Stimulated activated CD8-positive, alpha-beta memory T cell treated with anti-CD3 and anti-CD28 coated beads, Interleukin-12 subunit alpha, Interleukin-12 subunit beta, amount 100 ng/mL, for 24 hours (primary cell): ENCODE results near the gene NAT14.
"Not testable (repeated sequence)": the region's sequence is repeated elsewhere in the genome, so short reads cannot be mapped to it uniquely, and the experiment has no call there.

Experiments used
- DNase-seq: peaks from one replicate; pipeline ENCODE4 v3.0.0-alpha.2; 2020; ENCODE audit errors: extremely low read depth

The NAT14 gene, protein sequence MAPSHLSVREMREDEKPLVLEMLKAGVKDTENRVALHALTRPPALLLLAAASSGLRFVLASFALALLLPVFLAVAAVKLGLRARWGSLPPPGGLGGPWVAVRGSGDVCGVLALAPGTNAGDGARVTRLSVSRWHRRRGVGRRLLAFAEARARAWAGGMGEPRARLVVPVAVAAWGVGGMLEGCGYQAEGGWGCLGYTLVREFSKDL

DNA sequence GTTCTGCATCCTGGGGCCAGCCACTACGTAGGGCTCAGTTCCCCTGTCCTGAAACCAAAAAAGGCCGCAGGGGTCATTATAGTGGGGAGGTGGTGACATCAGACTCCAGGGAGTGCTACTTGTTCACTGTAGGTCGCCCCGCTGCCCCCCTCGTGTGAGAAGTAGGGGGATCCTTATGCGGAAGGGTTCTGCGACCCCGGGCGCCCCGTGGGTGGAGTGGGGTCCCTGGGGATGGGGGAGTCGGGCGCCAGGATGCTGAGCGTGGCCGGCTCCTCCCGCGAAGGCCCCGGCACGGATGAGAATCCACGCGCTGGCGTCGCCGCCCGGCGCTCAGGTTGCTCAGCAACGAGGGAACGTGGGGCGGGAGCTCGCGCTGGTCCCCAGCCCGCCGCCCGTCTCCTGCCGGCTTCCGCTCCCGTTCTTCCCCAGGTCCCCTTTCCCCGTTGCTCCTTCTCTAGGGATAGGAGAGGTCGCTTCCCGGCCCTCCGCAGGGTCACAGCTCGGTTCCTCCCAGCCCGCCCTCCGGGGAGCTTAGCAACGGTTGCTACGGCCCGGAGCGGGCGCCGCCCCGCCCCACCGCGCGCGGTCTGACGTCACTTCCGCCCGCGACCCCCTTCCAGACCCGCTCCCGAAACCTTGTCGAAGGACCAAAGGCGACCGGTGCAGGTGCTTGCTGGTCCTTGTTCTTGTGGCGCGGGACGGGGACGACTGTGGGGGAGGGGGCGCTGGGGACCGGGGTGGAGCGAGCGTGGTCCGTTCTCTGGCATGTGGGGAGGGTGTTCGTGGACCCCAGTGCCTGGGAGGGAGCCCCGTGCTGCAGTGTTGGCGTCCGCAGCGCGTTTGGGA, at the start of gene NAT14:
TSS of gene NAT14 (plus strand) at position 596 of the 846 bp plus-strand sequence. CDS start 521 bp downstream, outside the sequence.
- peak; percentile 14 for DNase-seq

DNA sequence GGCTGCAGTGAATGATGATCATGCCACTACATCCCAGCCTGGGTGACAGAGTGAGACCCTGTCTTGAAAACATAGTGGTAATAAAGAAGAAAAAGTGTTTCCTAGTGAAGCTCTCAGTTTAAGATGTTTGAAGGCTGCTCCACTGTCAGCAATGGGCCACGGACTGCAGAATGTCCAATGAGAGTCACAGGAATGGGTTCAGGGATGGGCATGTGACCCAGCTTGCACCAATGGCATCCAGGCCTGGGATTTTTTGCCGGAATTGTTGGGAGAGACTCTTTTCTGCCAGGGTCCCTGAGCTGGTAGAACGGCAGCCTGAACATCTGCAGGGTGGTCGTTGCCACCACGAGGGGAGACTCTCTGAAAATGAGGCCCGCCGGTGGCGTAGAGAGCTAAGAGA, 48.1 kb upstream of the NAT14 start:
- no peak for DNase-seq

DNA sequence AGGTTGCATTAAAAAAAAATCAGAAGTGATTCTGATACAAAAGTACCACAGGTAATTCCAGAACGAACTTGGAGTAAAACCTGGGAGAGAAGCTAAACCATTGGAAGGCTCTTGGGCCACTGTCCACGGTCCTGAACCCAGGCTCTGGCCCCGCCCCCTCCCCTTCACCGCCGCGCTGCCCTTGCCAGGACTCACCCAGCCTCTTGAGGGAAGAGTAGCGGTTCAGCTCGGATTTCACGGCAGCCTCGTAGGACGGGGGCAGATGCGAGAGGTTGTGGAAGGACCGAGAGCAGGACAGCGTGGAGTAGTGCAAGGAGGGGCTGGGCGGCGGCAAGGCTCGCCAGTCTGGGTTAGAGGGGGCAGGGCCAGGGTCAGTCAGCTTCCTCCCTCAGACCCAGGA, 47.6 kb upstream of the NAT14 start:
- no peak for DNase-seq

DNA sequence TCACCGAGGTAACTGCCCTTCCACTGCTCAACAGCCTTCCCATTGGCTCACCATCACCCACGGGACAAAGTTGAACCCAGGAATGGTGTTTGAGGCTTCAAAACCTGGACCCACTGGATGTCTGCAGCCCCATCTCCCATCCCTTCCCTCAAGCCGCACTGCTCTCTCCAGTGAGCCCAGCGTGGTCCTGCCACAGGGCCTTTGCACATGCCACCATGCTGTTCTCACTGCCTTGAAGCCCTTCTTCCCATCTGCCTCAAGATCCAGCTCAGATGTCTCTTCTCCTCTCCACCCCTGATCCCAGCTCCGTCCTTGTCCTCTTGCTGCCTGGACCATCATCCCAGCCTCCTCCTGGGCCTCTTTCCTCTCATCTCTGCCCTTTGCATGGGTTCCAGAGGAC, 45.9 kb upstream of the NAT14 start:
- no peak for DNase-seq

DNA sequence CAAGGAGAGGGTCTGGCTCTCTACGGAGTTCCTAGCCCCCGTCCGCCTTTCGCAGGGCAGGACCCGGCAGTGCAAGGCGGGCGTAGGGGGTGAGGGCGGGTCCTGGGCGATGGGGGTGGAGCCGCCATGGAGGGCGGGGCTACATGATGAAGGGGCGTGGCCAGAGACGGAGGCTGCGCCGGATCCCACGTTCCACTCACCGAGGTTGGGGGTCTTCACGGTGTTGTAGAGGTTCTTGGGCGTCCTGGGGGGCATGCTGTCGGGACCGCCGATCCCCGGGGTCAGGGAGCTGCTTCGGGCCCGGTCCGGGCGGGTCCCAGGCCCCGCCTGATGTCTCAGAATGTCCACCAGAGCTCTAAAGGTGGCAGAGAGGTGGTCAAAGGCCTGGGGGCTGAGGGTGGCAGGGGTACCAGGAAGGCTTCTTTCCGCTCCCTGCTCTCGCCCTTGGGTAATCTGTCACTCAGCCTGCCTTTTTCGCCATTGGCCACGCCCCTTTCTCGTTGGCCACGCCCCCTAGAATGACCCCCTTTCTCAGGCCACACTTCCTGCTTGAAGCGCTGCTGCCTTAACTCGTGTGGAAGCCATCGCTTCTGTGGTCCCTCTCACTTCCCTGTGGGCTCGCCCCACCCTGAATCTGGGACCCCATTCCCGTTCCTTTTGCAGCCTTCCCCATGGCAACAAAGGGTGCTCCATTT, 44.4 kb upstream of the NAT14 start:
- no peak for DNase-seq

DNA sequence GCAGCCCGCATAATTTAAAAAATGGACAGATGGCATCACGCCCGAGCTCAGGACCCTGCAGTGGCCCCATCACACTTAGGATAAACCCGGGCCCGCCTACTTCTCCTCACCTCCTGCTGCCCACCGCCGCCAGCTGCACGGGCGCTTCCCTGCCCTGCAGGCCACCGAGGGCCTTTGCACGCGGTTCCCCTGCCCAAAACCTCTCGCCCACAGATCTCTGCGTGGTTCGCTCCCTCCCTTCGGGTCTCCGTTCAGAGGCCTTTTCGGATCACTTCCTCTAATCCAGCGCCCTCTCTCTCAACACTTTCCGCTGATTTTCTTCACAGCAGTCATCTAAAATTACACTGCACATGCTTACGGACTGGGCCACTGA, 43.7 kb upstream of the NAT14 start:
- no peak for DNase-seq

DNA sequence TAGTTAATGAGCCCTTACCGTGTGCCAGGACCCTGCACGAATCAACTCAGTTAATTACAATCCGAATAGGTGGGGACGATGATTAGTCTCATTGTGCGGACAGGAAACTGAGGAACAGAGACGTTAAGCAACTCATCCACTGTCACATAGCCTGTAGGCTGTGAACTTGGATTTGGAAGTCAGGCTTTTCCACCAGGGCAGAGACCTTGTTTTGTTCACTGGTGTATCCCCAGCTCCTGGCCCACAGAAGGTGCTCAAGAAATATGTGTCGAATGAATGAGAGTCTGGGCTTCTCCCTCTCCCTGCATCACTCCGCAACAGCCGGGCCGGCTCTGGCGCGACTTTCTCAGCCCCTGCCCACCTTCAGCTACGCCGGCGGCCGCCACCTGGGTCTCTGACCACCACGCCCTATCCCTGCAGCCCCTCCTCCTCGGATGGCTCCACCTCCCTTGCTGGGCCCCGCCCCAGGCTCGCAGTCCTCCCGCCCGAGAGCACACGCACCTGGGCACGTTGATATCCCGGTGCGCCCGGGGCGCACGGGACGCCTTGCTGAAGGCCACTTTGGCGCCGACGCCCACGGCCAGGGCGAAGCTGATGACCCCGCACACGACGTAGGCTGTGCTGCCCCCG, 43.2 kb upstream of the NAT14 start:
- DNase-seq, result no peak

DNA sequence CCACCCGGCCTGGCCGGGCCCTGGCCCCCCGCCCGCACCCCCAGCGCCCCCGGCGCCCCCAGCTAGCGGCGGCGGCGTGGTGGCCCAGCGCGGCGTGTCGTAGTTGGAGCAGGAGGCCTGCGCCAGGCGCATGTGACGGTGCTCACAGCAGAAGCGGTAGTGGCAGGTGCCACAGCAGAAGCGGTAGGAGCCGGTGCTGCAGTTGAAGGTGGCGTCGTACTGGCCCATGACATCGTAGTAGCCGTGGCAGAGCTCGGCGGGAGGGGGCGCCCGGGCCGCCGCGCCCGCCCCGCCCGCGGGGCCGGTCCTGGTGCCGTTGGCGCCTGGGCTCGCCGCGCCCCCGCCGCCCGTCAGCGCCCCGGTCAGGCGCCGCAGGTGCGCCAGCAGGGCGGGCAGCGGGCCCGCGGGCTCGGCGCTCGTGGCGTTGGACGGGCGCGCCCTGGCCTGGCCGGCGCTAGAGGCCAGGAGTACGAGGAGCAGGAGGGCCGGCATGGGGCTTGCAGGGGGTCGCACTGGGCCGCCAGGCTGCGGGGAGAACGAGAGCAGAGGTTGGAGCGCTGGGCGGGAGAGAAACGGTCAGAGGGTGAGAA, 42.5 kb upstream of the NAT14 start:
- no peak for DNase-seq

DNA sequence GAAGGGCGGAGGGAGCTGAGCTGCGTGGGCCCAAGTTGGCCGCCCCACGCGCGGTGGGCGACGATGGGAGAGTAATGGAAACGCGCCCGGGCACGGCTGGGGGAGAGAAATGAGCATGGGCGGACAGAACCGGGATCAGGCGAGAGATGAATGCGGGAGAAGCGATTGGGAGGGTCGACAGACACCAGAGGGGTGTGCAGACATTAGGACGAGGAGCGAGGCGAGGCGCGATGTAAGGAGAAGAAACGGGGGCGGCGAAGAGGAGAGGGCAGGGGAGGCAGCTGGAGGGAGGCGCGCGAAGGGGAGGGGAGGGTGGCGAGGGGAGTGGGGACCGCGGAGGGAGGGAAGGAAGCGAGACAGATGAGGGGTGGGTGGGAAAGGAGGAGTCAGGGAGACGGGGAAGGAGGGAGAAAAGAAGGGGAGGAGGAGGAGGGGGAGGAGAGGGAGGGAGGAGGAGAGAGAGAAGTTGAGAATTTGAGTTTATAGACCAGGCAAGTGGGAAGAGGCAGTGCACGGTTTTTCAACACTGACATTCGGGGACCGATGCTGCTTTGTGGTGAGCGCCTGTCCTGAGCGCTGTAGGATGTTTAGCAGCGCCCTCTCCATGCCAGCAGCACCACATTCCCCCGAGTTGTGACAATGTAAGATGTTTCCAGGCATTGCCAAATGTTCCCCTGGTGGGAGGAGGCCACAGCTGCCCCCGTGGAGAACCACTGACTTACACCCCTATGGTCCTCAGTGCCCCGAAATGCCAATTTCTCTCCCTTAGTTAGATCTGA, 41.8 kb upstream of the NAT14 start, which contains the start of gene SHISA7:
TSS of gene SHISA7 (minus strand) at position 256 of the 779 bp plus-strand sequence. CDS start 437 bp downstream, outside the sequence.
- no peak for DNase-seq

DNA sequence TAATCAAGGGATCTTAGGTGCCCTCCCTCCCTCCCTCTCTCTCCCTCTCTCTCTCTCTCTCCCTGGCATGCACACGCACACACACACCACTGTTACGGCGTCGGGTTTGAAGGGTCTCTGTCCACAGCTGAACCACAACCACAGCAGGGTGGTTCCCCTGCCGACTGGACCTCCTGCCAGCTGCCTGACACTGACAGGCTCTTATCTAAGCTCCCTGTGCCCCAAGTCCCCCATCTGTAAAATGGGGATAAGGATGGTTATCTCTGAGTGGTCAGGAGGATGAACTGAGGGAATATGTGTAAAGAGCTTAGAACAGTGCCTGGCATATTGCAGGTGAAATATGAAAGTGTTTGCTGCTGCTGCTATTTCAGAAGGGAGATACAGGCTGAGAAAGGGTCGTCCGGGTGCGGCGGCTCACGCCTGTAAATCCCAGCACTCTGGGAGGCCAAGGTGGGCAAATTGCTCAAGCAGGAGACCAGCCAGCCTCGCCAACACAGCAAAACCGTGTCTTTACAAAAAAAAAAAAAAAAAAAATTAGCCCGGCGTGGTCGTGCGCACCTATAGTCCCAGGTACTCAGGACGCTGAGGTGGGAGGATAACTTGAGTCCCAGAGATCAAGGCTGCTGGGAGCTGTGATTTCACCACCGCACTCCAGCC, 41.0 kb upstream of the NAT14 start:
- DNase-seq, result no peak

DNA sequence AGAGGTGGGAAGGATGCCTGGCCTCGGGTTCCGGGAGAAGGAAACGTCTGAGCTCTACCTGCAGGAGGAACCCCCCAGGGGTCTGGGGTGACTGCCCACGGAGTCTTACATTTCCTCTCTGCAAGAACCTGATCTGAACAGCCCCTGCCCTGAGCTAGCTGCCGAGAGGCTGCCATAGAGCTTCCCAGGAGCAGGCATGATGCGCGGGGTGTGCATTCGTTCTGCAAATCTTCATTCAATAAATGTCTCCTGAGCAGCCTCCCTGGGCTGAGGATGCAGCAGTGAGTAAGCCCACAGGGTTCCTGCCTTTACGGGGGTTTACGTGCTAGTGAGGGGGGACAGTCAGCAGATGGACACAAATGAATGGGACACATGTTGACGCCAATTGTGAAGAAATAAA, 40.3 kb upstream of the NAT14 start:
- DNase-seq, result no peak

DNA sequence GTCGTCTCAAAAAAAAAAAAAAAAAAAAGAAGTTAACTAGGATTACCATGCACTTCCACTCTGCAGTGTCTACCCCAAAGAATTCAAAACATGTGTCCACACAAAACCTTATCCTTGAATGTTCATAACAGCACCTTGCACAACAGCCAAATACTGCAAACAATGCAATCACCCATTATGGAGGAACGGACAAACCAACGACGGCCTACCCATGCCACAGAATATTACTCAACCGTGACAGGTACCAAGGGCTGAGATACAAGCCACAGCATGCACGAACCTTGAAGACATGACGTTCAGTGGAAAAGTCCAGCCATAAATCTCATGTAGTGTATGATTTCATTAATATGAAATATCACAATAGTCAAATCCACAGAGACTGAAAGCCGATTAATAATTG, 38.9 kb upstream of the NAT14 start:
- no peak for DNase-seq

DNA sequence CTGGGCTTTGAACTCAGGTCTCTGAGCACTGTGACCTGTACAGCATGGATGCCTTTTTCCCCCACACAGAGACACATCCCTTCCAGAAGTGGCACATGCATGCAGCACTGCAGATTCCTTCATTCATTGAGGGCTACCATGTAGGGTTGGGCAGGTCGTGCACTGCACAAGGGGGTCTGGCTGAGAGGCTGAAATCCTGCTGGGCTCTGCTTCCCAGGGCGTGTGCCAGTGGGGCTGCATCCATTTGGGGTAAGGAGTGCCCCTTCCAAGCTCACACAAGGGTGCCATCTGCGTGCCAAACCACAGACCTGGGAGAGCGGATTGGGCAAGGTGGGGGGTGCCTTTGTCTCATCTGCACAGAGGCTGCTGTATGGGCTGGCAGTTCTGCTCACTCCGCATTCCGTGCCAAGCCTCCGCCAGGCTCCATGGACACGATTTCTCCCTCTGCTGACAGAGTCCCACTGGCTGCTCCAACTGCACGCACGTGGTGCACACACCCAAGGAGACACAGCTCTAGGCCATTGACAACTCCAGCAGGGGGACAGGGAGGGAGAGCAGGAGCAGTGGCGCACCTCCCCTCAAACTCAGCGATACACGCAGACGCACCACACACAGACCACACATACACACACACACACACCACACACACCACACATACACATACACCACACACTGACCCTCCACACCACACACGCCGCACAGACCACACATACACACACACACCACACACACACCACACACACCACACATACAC, 37.4 kb upstream of the NAT14 start:
- DNase-seq, result no peak

DNA sequence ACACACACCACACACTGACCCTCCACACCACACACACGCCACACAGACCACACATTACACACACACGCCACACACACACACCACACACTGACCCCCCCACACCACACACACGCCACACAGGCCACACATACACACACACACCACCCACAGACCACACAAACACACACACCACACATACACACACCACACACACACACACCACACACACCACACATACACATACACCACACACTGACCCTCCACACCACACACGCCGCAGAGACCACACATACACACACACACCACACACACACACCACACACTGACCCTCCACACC, 36.9 kb upstream of the NAT14 start:
- DNase-seq, result not testable (repeated sequence)

DNA sequence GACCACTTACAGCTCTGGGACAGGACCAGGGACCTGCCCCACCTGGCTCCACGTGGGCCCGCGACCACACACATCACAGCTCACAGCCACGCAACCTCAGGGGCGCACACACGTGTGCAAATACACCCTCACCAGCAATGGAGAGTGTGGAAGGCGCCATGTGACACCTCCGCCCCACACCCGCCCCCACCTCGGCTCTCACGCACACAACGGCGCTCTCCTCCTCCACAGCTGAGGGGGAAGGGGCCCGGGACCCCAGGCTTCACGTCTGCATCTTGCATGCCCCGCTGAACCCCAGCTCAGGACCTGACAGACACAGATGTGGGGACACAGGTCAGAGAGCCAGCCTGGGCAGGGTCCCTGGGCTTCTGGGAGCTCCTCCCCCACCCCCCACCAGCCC, 35.5 kb upstream of the NAT14 start:
- no peak for DNase-seq

DNA sequence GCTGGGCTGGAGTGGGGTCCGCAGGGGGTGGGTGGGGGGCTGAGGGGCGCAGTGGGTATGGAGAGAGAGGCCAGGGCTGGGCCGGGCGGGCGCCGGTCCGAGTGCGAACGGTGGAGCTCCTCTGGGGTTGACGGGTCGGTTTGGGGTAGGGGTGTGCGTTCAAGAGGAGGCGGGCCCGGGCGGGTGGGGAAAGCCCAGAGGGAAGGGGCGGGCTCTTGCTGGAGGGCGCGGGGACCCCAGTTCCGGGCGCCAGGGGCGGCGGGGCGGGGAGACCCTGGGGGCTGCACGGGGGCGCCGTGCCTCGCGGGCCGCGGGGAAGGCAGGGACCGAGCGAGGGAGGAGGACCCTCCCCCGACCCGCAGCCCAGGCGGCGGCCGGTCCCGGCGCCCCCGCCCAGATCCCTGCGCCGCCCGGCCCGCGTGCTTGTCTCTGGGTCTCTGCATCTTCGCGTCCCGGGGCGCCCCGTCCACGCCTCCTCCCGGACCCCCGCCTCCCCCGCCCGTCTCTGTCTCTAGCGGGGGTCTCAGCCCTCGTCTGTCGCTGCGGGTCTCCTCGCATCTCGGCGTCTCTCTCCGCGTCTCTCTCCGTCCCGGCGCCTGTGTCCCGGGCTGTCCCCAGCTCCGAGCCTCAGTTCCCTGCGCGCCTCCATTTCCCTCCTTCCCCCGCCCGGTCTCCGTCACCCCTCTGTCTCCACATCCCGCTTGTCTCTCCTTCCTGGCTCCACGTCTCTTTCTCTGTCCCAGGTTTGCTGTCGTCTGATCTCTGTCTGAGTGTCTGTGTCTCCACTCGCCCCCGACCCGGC, 33.6 kb upstream of the NAT14 start:
- no peak for DNase-seq

DNA sequence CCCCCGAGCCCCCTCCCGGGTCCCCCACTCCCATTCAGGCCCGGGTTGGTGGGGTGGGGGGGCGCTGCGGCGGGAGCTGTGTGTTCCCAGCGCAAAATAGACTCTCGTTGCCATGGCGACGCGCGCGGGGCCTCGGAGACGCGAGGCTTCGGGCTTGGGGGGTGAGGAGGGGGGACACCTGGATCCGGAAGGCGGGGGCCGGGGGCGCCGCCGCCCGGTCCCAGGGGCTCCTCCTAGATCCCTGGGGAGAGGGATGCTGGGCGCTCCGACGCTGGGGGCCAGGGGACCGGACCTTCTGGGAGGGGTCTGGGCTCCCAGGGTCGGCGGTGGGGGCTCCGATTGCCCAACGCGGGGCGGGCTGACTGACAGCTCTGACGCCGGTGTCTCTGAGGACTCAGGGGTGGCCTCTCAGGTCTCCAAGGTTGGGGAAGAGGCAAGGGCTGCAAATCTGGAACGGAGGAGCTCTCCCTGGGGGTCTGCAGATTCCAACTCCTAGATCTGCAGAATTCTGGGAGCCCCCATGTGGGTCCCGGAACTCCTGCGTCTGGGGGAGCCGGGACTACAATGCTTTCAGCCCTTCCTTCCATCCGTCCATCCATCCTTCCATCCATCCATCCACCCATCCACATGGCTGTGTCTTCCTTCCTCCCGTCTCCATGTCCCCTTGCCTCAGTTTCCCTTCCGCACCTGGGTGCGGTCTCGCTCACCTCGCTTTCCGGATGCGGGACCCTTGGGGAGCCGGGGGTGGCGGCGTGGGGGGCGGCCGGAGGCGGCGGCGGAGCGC, 32.8 kb upstream of the NAT14 start:
- DNase-seq, result no peak

DNA sequence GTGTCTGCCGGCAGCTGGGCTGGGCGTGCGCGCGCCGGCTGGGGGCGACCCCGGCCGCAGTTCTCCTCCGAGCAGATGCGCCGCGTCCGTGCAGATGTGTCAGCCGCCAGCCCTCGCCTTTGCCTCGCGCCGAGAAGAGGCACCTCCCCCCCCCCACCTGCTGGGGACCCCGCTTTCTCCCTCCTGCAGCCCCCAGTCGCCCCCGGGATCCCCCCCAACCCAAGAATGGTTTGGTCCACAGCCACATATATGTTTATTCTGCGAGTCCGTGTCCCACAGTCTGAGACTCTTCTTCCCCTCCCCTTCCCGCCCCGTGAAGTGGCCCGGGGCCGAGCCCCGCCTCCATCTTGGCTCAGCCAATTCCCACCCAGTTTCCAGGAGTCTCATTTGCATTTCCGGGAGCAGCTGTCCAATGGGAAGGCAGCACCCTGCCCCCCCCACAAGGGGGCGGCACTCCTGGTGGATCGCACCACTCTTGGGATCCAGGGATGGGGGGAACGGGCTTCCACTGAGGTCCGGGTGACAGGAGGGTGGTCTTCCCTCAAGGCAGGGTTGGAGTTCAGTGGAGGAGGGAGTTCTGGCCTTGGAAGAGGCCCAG, 32.1 kb upstream of the NAT14 start:
- no peak for DNase-seq
